Eye (tissue), 1 donor: ENCODE data around the gene AVP.

Source experiments
- DNase-seq: peaks from one replicate; pipeline ENCODE4 v3.0.0-alpha.2; 2015

Gene AVP

DNA sequence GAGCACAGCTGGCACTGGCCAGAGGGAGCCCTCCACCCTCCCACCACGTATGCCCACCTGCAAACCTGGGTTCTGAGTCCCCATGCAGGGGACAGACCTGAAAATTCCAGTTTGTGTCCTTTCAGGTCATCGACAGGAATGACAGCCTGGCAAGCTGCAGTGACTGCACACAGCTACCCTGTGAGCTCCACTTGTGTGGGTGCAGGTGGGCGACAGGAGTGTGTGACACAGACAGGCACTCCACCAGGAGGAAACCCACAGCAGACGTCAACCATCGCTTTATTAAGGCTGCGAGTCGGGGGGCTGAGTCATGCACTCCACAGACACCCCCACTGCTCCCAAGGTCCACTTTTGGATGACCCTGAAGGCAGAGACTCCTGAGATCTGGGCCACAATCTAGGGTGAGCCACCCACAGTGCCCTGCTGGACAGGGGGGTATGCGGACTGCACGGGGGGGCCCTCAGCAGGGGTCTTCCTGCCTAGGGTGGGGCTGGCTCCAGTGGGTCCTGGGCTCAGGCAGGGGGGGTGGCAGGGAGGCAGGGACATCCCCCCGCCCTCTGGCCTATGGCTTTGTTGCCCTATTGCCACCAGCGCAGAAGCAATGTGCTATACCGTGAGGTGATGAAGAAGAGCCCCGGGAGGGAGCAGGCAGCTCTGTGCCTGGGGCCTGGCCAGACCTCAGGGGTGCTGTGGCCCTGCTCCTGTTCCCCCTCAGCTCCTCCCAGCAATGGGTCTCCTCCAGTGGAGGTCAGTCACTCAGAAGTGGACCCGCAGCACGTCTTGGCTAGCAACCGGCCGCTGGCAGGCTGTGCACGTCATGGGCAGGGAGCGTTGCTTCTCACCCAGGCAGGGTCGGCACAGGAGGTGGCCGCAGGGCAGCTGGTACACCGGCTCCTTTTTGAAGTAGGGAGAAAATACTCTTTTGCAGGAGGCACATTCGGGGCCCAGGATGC lies 25.1 kb upstream of the AVP start:
- no peak for DNase-seq

DNA sequence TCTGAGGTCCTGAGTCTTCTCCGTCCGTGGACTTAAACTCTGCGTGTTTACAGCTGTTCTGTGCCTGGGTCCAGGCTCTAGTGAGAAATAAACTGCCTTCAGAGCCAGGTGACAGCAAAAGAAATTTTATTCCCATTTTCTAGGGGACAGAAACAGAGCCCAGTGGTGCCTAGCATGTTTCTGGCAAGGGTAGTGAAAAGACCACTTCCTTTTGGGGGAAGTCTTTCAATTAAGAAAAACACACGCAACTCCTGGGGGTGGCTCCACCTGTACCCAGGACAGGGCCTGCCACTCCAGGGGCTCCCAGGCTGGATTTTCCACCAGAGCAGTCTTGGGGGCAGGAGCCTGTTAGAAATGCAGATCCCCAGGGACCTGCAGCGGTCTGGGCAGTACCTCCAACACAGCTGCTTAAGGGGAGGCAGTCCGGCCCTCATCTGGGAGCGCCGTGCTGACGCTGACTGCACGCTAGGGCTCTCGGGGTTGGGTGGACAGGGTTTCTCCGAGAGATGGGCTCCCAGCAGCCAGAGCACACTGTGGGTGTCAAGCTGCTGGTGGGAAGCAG lies 23.0 kb upstream of the AVP start:
- no peak for DNase-seq

GRCh38 chr20:3106658-3107463 lies 22.3 kb upstream of the AVP start:
- DNase-seq, result peak; percentile 49

GRCh38 chr20:3106185-3106584 lies 21.7 kb upstream of the AVP start:
- DNase-seq, result no peak

DNA sequence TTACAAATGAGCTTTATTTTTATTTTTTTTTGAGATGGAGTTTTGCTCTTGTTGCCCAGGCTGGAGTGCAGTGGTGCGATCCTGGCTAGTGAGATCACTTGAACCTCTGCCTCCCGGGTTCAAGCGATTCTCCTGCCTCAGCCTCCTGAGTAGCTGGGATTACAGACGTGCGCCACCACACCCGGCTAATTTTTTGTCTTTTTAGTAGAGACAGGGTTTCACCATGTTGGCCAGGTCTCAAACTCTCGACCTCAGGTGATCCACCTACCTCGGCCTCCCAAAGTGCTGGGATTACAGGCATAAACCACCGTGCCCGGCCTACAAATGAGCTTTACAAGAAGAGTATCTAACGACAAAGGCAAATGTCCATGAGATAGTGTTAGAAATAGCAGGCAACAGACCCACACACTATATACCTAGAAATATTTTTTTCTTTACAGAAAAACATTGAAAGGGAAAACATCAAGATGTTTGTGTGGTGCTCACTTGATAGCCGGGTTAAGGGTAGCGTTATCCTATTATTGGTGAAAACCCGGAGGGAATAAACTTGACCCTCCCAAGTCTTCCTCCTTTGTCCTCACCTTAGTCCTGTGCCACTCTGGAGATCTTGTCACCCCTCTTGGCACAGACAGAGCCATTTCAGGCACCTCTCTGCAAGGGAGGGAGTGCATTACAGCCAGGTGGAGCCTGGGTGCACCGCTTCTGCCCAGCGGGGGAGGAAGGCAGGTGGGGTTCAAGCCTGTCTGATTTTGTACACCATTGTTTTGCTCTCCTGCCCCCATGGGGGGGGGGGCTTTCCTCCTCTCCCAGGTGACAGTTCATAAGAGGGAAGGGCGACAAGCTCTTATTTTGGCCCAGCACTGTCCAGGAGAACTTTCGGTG lies 21.0 kb upstream of the AVP start:
- DNase-seq, result no peak

DNA sequence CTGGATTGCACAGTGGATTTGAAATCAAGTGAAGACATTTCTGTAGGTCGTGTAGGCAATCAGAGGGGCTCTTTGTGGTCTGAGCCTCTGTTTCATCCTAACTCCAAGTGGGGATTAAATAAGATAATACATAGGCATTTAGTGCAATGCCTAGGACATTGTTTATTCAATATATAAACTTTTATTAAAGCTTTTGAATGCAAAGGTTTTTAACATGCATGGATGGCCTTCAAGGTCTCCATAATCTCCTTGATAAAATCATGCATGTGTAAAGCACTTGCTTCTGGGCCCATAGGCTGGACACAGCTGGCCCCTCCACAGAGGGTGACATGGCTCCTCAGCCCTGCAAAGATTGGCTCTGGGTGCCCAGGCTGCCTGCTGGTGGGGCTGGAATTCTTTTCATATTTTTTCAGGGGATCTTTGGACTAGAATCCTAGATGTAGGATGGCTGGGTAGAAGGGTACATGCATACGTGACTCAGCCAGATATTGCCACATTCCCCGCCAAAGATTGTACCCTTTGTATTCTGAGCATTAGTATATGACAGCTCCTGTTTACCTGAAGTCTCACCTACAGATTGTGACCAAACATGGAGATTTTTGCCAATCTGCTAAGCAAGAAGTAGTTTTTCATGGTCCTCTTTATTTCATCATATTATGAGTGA lies 19.0 kb upstream of the AVP start:
- no peak for DNase-seq

DNA sequence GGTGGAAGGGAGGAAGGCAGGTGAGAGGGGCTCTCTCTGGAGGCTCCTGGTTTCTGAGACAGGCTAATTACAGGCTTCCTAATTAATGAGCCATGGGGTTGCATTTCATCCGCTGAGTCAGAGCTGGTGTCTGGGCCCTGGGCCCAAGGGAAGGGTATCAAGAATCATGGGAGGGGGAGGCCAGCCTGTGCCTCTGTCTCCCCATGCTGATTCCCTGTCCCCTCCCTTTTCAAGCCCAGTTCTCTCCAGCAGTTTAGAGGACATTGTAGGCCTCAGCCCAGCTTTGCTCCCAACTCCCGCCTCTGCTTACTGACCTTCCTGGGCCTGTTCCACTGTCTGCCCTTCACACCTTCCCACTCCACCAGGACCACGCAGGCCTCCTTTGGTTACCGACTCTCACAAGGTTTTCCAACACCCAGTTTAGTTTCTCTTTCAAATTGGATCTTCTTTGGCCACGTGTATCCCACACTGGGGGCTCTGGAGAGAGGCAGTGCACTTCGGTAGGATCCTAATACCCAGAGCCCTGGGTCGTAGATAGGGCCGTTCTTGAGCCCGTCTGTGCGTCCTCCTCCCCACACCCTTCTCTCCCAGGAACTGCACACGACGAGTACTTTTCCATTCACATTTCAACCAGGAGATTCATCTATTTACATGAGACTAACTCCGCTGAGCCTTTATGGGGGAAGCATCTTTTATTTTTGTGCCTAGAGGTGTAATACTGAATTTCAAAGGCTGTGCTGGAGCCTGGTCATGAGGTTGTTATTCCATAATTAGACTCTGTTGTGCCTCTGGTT lies 18.2 kb upstream of the AVP start:
- DNase-seq, result no peak

DNA sequence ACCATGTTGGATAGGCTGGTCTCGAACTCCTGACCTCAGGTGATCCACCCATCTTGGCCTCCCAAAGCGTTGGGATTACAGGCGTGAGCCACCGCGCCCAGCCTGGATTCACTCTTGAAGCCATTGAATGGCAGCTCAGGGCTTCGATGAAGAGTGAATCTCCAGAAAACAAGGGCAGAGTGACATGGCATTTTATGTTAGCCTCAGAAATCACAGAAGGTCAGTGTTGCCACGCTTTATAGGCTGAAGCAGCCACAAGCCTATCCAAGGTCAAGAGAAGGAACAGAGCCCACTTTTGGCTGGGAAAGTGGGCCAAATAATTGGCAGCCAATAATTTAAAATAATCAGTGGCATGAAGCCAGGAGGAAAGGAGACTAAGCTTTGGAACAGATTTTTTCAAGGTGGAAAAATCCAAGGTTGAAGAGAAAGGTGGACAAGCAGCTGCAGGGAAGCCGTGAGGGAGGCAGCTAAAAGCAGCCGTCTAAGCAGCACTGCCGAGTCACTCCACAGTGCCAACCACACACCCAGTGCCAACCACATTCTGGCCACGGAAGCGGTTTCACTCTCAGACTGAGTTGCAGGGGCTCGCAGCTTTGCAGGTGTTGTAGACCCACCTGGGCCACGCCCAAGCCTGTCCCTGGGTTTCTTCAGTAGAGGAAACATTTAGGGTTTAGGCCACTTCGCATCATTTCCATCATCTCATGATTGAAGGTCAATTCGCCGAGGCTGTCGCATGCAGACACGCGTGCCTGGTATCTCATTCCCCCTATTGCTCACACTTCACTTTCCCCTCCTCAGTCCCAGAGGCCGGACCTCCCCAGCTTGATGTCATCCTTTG lies 17.4 kb upstream of the AVP start:
- DNase-seq, result no peak

- no peak for DNase-seq
Measured at GRCh38 chr20:3101251-3101650, 16.7 kb upstream of the AVP start.

DNA sequence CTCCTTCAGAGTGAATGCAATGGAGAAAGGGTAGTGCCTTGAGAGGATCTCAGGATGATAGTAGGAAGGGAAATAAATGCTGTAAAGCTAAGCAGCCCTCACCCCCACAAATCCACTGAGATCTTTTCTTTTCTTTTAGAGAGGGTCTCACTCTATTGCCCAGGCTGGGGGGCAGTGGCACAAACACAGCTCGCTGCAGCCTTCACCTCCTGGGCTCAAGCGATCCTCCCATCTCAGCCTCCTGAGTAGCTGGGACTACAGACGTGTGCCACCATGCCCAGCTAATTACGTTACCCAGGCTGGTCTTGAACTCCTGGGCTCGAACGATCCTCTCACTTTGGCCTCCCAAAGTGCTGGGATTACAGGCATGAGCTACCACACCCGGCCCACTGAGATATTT lies 16.0 kb upstream of the AVP start:
- no peak for DNase-seq

GRCh38 chr20:3094848-3095629 lies 10.5 kb upstream of the AVP start:
- no peak for DNase-seq

- DNase-seq, result no peak
Measured at GRCh38 chr20:3093861-3094361, 9.4 kb upstream of the AVP start.

GRCh38 chr20:3092611-3093379 lies 8.3 kb upstream of the AVP start:
- DNase-seq, result peak; percentile 56

- no peak for DNase-seq
Measured at GRCh38 chr20:3090565-3090964, 6.0 kb upstream of the AVP start.

- no peak for DNase-seq
Measured at GRCh38 chr20:3088031-3088430, 3.5 kb upstream of the AVP start.

DNA sequence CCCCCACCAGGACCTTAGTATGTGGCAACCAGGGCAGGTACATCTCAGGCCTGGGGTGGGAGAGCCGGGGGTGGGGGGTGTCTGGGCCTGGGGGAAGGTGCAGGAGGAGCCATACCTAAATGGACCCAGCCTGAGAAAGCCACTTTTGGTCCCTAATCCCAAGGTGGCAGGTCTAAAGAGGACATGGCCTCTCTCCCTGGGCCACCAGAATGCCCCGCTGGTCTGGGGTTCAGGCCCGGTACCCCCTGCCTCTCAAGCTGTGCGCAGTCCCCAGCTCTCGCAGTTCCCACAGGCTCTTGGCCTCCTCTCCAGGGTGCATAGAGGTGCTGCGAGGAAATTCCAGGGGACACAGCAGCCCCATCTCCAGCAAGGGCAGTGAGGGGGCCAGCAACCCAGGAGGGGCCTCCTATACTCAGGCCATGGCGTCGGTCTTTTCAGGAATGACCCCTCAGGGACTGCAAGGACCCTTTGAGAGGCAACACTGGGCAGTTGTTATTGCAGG lies 1.1 kb upstream of the AVP start:
- no peak for DNase-seq

DNA sequence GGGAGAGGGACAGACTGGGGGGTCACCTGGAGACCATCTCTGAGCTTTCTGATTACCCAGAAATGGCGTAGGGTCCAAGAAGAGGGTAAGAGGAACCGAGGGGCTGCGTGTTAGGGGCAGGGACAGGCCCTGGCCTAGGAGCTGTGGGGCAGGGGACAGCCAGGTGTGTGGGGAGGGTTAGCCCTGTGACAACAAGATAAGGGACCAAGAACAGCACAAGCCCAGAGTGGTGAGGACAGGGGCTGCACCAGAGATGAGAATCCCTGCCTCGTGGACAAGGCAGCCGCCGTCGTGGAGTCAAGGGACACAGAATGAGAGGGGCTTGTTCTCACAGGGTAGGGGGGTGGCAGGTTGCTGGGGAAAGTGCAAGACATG lies 449 bp upstream of the AVP start:
- no peak for DNase-seq
